ENCODE measurements around the gene CRKL. TPM values are rescaled to one million over a fixed set of nuclear protein-coding genes. Genes with fewer than 3 reads are reported as not detected.

The CRKL gene
- total and polyA plus RNA-seq, 2 of the 4 experiments (the other 2 are of a cell fraction) = 20.6 to 35.5 TPM

GRCh38 chr22:20990184-20991180 lies 73.3 kb downstream of the CRKL start:
- ChIA-PET POLR2A (ENCODE audit: unreplicated experiment) (no interaction called here), CTCF (interaction anchor here (0.5 kb wide), 1 partner anchor 36 kb away, joined by 3 read pairs; no protein-coding TSS in a partner anchor)
- Histone ChIP-seq H3K4ac (ENCODE audit: low read depth, low read length) (no peak overlapping the region), H3K27ac (ENCODE audit: insufficient read depth, low read length) (no peak overlapping the region), H4K20me1 (ENCODE audit: insufficient read depth, low read length) (no peaks in the 10 kb centered on the region), H3K56ac (ENCODE audit: extremely low read depth, insufficient read depth, low read length) (no peak overlapping the region), H3K4me3 (ENCODE audit: insufficient read depth, low read depth, low read length) (no peak overlapping the region), H3K27me3 (ENCODE audit: control insufficient read depth, insufficient read depth, low read length) (no peaks in the 10 kb centered on the region), H3K4me1 (ENCODE audit: control insufficient read depth, insufficient read depth, low read length) (no peaks in the 10 kb centered on the region), H2AK9ac (replicated peaks; ENCODE audit: low read depth, low read length, poor library complexity) (peak overlapping the region; percentile 42), H3K9ac (ENCODE audit: low read depth, low read length) (no peak overlapping the region), H3K9me1 (ENCODE audit: insufficient read depth, low read length) (no peaks in the 10 kb centered on the region), H2BK120ac (ENCODE audit: low read depth, low read length) (no peak overlapping the region), H2BK20ac (ENCODE audit: low read depth, low read length) (no peak overlapping the region), H3K14ac (replicated peaks; ENCODE audit: low read depth, low read length) (no peak overlapping the region), H3K18ac (ENCODE audit: low read depth, low read length) (no peak overlapping the region), H3K23ac (ENCODE audit: low read depth, low read length) (no peak overlapping the region), H2AK5ac (ENCODE audit: low read depth, low read length) (no peak overlapping the region), H3K79me1 (ENCODE audit: low read depth in 1 of 2, low read length in 2 of 2) (peaks cover 0 to 12% of the 10 kb centered on the region in 2 experiments; a peak in 2 of 4 replicates), H3K4me2 (ENCODE audit: low read depth, low read length) (no peak overlapping the region), H3K36me3 (ENCODE audit: control insufficient read depth, insufficient read depth, low read length) (peaks cover 59% of the 10 kb centered on the region), H4K91ac (ENCODE audit: insufficient read depth, low read depth, low read length) (no peak overlapping the region), H2BK15ac (ENCODE audit: low read depth, low read length) (no peak overlapping the region), H4K5ac (ENCODE audit: low read depth, low read length) (no peak overlapping the region), H3K9me3 (ENCODE audit: control insufficient read depth, insufficient read depth, low read length) (no peaks in the 10 kb centered on the region), H2AFZ (replicated peaks; ENCODE audit: low read length, poor library complexity) (no peak overlapping the region), H2BK5ac (ENCODE audit: low read depth, low read length, poor library complexity, severe bottlenecking) (no peak overlapping the region), H4K8ac (ENCODE audit: low read depth in 2 of 2, low read length in 2 of 2) (no peak overlapping the region)
- TF ChIP-seq MXI1 (IDR thresholded peaks at IDR 0.05; ENCODE audit: borderline replicate concordance, low read depth, low read length) (no peak), MAZ (IDR thresholded peaks at IDR 0.05; ENCODE audit: borderline replicate concordance, low read depth, low read length) (no peak), USF2 (IDR thresholded peaks at IDR 0.05; ENCODE audit: low read depth, low read length) (no peak), POLR2A (IDR thresholded peaks at IDR 0.05; ENCODE audit: low read depth, low read length) (no peak), SMC3 (IDR thresholded peaks at IDR 0.05; ENCODE audit: low read depth, low read length) (no peak)
- no TSS peak for BruUV-seq (replicated peaks)
- DNase-seq (no peak), ATAC-seq (ENCODE audit: low read depth) (no peak)
- in situ Hi-C loops (cut with MboI; ENCODE audit: low sequenced_read_pairs) = no loop called here
- 85% methylated on average over 3 of the region's 21 CpGs; no CpG with 5 or more reads in 1 of the 2 experiments for WGBS, 2 experiments (ENCODE audit: extremely low coverage in 2 of 2, insufficient read length in 1 of 2)
- dilution Hi-C loops (cut with HindIII; ENCODE audit: low sequenced_read_pairs, unreplicated experiment) = no loop called here
- intact Hi-C loops (cut with micrococcal nuclease) = no loop called here

Measured in IMR-90 (cell line).